ENCODE measurements around the gene KRT81.
"Not testable (repeated sequence)": the region's sequence is repeated elsewhere in the genome, so short reads cannot be mapped to it uniquely, and the experiment has no call there.

Gene KRT81

DNA sequence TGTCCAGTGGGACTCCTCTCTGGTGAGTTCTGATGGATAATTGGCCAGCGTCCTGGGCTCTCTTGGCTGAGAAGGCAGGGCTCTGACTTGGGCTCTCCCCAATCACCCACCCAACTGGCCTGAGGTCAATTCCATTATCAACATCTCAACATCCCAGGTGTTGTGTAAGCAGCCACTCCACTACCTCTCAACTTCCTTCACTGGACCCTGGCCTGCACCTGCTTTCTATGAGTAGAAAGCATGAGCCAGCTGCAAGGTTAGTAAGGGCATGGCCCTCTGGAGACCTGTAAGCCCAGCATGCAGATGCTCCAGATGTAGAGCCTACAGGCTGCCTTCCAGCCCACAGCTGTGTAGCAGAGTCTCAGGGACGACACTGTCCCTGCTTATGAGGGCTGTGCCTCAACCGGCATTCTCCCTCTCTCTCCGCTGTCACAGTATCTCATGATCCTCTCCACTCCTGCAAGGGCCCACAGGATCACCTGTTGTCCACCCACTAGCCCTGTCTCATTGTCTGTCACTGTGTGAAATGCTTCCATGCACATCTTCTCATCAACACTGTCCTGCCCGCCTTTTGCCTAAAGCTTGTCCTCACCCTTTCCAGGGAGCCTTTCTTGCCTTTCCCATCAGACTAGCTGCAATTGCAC lies 5.4 kb upstream of the KRT81 start:
- no peak for DNase-seq (ENCODE audit: low spot score)

DNA sequence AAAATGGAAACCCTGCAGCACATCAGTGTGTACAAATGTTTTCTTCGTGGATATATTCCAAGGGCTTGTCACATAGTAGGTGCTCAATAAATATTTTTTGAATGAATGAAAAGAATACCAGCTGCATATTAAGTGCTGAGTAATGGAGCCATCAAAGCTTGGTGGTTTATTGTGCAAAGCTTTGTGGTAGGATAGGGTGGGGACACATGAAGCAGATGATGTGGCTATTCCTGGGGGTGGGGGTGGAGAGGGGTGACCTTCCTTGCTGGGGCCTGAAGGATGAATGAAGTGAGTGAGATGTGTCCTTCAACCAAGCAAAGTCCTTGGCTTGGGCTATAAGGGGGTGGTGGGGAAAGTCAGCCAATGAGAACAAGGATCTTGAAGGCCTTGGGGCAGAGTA lies 4.3 kb upstream of the KRT81 start:
- no peak for DNase-seq (ENCODE audit: low spot score)

DNA sequence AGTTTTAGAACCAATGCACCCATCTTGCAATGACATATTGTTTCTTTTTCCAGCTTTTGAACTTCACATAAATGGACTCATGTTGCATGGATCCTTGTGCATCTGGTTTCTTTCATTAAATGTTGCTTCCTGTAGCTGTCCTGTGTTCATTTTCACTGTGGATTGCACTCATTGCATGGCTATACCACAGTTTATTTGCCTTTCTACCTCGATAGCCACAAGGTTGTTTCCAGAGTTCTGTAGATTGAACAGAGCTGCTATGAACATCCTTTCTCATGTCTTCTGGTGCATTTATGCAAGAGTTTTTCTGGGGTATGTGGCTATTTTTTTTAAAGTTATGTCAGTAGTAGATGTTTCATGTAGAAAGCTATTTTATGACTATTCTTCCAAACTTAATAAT lies 3.5 kb upstream of the KRT81 start:
- DNase-seq (ENCODE audit: low spot score) = no peak

DNA sequence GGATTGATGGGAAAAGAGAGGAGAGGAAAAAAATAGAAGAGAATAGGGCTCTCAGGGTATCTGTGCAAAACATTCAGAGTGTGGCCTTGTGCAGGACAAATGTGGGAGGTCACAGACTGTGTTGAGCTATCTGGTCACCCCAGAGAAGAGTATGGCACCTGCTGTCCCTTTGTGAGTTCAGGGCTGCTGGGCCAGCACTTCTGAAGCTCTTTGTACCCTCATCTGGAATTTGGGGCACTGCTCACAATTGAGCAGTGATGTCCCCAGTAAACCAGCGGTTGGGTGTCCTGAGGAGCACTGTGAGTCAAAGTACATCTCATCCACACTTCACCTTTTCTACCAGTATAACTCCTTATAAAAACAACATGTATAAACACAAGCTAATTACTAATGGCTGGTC lies 2.6 kb upstream of the KRT81 start:
- DNase-seq (ENCODE audit: low spot score) = no peak

DNA sequence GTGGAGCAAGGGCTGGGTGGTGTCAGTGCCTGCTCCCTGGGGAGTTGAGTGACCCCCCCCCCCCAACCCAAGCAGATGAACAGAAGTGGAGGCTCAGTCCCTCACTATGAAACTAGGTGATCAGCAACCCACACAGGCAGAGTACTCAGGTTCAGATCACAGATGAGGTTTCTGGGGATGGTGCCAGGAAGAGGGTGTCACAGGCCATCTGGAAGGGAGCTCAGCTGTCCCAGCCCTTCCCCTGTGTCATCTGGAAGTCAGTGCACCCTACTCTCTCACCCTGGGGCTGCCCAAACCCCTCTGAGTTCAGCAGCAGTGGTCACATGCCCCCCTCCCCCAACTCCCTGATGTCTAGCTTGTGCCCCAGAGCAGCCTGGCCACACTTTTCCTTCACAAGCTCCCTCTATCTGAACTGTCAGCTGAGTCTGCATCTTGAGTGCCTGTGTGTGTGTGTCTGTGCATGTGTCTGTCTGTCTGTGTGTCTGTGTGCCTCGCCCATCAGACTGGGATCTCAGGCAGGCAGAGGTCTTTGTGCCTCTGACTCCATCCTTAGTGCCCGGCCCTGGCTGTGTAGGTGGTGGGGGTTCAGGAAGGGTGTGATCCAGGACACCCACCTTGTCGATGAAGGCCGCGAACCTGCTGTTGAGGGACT lies 725 bp downstream of the KRT81 start:
- DNase-seq (ENCODE audit: low spot score) = not testable (repeated sequence)

- DNase-seq (ENCODE audit: low spot score) = not testable (repeated sequence)
These were observed 3.2 kb downstream of the KRT81 start for GRCh38 chr12:52287816-52288805.

DNA sequence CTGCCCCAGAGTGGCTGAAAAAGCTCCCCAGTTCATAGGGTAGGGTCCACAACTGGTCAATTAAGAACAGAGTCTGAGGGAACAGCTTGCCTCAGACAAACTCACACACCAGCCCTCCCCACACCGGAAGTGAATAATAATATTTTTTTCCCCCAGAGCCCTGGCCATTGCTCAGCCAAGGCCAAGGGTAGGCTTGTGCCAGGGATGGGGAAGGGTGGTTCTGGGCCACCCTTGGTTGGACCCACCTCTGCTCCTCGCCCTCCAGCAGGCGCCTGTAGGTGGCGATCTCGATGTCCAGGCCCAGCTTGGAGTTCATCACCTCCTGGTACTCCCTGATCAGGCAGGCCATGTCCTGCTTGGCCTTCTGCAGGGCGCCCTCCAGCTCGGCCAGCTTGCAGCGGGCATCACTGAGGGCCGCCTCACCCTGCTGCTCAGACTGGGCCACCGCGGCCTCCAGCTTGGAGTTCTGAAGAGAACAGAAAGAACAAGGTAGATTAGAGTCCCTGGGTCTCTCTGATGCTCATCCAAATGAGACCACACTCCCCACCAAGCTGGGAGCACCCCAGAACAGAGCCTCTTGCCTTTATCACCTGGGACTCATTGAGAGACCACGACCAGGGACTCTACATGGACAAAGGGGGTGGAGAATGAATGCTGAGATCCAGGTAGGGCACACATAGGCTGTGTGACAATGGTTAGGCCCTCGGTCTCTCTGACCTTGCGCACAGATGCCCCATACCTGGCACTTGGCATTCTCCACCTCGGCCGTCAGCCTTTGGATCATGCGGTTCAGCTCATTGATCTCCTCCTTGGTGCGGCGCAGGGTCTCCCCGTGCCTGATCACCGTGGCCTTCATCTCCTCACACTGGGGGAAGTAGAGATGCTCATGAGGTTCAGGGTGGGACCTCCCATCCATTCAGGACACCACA lies 4.2 kb downstream of the KRT81 start:
- not testable (repeated sequence) for DNase-seq (ENCODE audit: low spot score)

GRCh38 chr12:52285851-52286530 lies 5.3 kb downstream of the KRT81 start:
- DNase-seq (ENCODE audit: low spot score) = no peak

- DNase-seq (ENCODE audit: low spot score) = no peak
These were observed 6.1 kb downstream of the KRT81 start for GRCh38 chr12:52285172-52285745.

- no peak for DNase-seq (ENCODE audit: low spot score)
These were observed 6.7 kb downstream of the KRT81 start for GRCh38 chr12:52284562-52285171.

DNA sequence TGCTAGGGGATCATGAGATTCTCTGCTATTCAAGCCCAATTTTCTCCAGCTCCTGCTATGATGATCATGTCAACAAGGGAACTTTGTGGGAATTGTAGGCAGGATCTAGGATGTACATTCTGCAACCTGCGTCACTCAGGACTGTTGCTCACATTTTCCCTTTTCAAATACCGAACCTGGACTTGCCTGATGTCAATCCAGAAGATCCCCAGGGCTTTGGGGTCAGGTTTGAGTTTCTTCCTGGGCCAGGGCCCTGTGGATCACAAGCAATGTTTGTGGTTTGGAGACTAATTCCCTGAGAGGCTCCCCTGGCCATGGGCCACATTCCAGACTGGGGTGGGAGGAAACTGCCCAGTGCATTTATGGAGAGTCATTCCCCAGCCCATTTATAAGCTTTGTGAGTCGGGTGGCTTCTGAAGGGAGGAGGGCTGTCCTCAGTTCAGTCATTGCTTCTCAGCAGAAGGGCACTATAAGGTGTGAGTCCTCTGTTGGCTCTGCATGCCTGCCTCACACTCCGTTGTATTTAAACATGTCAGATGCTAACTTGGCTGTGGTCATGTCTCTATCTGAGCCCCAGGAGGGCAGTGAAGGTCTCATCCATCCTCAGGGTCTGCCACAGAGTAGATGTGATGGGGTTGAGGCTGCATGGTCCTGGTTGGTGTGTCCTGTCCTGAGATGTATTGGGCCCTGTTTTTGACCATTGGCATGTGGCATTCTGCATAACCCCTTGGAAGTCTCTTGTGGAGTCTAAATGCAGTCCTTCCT lies 10.4 kb downstream of the KRT81 start:
- no peak for DNase-seq (ENCODE audit: low spot score)

DNA sequence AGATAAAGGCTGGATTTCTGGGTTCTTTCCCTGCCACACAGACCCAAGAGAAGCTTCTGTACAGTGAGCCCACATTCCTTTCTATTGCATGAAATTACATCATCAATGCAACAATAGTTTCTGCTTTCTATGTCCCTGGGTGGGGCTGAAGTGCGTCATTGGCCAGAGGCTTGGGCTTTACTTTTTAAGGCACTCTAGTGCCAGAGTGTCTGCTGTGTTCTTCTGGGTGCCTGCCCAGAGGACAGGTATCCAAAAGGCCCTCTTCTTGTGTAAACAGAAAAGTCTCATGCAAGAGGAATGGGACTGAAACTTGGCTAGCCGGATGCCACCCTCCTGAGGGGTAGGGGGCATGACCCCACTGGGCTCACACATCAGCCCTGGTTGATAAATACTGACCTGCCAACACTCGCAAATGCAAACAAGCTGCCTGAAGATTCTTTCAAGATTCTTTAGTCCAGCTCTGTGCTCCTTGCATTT lies 11.0 kb downstream of the KRT81 start:
- no peak for DNase-seq (ENCODE audit: low spot score)

DNA sequence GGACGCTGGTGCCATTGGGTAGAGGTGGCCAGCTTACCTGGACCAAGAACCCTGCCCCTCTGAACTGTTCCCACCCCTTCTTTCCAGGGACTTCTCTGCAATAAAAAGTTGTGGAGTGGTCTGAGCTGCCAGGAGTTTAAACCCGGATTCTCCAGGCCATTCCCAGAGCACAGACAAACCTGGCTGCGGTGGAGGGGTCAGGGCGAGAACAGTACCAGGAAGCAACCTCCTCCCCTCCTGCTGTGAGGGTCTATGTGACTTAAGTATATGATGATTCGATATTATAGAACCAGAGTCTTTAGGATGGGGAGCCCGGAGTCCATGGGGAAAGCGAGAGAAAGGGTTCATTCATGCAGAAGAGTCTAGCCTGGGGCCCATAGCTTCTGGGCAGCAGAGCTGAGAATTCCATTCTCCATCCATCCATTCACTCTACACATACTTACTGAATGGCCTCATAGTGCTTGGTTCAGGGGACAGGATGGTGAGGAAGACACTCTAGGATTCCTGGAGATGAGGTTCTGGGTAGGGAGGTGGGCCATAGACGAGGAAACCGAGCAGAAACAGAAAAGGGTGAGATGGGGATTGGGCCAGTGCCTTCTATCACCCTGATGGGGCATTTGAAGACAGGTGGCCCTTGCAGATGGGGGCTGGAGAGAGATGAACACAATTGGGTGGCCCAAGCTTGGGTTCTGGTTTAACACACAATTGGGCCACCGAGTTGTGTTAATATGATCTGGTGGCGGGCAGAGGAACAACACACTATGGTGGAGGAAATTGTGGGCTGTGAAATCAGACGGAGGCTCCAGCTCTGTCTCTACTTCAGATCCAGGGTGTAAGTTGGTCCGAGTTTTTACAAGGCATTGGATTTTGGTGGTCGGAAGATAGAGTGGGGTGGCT lies 11.7 kb downstream of the KRT81 start:
- DNase-seq (ENCODE audit: low spot score) = no peak

DNA sequence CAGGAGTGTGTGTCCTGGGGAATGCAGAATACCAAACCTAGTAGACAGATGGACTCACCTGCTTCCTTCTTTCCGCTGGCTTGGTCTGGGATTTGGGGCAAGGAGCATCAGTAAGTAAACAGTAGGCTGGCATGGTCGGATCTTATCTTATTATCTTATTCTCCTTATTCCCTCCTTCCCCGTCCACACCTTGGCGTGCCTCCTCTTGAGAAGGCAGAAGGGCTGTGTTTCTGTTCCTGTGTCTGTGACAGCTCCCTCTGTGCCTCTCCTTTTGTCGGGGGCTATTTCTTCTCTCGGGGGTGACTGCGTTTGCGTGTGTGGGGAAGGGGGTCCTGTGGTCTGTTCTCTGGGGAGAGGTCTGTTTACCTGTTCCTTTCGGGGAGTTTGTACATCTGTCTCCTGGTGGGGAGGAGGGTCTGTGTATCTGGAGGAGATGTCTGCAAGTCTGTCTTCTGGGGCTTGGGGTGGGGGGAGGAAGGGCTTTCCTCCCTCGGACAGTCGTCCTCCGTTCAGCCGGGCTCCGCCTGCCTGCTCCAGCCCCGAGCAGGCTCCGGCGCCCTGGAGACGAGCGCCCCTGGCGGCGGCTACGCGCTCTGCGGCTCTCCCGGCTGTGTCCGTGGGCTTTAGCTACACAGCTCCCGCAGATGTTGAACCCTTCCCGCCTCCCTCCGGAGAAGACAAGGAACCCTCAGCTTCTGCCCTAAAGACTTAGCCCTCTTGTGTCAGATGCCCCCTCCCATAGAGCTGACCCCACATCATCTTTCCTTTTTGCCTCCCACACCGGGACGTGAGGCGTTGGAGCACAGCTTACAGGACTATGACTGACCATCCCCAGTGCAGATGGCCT lies 12.5 kb downstream of the KRT81 start:
- DNase-seq (ENCODE audit: low spot score) = peak; percentile 93

- DNase-seq (ENCODE audit: low spot score) = no peak
These were observed 13.7 kb downstream of the KRT81 start for GRCh38 chr12:52277486-52278245.

- no peak for DNase-seq (ENCODE audit: low spot score)
These were observed 15.6 kb downstream of the KRT81 start for GRCh38 chr12:52275686-52276085.
